LNCaP clone FGC (cell line): ENCODE results near the gene CDIPT.
"Not testable (repeated sequence)": the region's sequence is repeated elsewhere in the genome, so short reads cannot be mapped to it uniquely, and the experiment has no call there.

ENCODE experiments used
- DNase-seq: peaks from one replicate; pipeline ENCODE4 v3.0.0-alpha.2; 2011; ENCODE audit warnings: low read depth
- H3K4me3 ChIP-seq: 2 replicates; pipeline ENCODE4 v1.5.1; 2011; ENCODE audit warnings: mild to moderate bottlenecking, low read depth, low read length, control low read depth
- TF ChIP-seq, protein P1 (sequence below): IDR thresholded peaks from 2 replicates; pipeline ENCODE4 v1.5.1; 2012; ENCODE audit warnings: mild to moderate bottlenecking; ENCODE audit not compliant: control insufficient read depth, insufficient read depth; ENCODE audit errors: extremely low read depth

The CDIPT gene

DNA sequence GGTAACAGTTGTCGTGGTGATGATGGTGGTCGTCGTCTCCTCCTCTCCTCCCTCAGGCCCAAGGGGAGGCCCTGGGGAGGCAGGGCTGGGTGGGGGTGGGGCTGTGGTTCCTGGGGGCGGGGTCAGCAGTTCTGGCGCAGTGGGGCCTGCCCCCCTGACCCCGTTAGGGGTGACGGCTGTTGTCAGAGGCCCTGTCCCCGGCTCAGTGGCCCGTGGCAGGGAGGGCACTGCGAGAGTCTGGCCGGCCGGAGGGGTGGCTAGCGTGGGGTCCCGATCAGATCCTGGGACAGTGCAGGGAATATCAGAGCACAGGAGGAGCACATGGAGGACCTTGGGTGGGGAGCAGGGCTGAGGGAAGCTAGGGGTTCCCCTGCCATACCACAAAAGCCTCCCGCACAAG is 33.8 kb upstream of the CDIPT start:
- TF ChIP-seq, protein P1, sequence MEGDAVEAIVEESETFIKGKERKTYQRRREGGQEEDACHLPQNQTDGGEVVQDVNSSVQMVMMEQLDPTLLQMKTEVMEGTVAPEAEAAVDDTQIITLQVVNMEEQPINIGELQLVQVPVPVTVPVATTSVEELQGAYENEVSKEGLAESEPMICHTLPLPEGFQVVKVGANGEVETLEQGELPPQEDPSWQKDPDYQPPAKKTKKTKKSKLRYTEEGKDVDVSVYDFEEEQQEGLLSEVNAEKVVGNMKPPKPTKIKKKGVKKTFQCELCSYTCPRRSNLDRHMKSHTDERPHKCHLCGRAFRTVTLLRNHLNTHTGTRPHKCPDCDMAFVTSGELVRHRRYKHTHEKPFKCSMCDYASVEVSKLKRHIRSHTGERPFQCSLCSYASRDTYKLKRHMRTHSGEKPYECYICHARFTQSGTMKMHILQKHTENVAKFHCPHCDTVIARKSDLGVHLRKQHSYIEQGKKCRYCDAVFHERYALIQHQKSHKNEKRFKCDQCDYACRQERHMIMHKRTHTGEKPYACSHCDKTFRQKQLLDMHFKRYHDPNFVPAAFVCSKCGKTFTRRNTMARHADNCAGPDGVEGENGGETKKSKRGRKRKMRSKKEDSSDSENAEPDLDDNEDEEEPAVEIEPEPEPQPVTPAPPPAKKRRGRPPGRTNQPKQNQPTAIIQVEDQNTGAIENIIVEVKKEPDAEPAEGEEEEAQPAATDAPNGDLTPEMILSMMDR = no peak
- no peak overlapping the region for H3K4me3 ChIP-seq
- no peak for DNase-seq

DNA sequence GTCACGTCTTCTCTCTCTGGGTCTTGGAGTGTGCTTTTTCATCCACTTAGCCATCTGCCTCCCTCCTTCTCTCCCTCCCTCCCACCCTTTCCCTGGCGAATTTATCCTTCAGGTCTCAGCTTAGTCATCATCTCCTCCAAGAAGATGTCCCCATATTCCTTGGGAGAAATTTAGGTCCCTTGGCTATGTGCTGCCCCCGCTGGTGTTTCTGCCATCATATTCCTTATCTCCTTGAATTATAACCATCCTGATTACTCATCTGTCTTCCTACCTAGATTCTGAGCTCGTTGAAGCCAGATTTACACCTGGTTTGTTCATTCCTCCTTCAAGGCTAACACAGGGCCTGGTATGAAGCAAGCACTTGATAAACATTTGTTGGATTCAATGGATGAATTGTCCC is 31.3 kb upstream of the CDIPT start:
- no peak for DNase-seq
- H3K4me3 ChIP-seq = no peak overlapping the region
- TF ChIP-seq, protein P1 = no peak

DNA sequence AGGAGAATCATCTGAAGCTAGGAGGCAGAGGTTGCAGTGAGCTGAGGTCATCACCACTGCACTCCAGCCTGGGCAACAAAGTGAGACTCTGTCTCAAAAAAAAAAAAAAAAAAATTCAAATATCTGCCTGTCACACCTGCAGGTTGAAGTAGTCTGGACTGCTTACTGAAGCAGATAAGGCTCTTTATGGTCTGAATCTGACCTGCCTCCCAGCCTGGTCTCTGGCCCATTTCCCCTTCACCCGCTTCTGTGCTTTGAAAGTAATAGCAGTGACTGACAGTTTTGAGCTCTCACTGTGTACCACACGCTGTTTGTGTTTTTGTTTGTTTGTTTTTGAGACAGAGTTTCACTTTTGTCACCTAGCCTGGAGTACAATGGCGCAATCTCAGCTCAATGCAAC is 30.5 kb upstream of the CDIPT start:
- DNase-seq = no peak
- H3K4me3 ChIP-seq = no peak overlapping the region
- TF ChIP-seq, protein P1 = no peak

DNA sequence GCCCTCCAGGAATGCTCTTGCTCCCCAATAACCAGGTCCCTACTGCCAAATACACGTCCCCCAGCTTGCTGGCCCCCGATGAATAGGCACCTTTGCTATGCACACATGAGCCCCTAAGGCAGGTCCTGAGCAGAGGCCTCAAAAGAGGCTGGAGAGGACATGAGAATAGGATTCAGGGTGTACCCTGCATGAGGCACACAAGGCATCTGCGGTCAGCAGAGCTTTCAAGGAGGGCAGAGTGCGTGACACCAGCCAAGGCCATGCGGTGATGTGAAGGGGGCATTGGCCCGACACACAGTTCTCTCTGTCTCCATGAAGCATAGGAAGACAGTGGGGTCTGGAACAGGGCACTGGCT is 29.4 kb upstream of the CDIPT start:
- DNase-seq = no peak
- TF ChIP-seq, protein P1 = no peak
- no peak overlapping the region for H3K4me3 ChIP-seq

DNA sequence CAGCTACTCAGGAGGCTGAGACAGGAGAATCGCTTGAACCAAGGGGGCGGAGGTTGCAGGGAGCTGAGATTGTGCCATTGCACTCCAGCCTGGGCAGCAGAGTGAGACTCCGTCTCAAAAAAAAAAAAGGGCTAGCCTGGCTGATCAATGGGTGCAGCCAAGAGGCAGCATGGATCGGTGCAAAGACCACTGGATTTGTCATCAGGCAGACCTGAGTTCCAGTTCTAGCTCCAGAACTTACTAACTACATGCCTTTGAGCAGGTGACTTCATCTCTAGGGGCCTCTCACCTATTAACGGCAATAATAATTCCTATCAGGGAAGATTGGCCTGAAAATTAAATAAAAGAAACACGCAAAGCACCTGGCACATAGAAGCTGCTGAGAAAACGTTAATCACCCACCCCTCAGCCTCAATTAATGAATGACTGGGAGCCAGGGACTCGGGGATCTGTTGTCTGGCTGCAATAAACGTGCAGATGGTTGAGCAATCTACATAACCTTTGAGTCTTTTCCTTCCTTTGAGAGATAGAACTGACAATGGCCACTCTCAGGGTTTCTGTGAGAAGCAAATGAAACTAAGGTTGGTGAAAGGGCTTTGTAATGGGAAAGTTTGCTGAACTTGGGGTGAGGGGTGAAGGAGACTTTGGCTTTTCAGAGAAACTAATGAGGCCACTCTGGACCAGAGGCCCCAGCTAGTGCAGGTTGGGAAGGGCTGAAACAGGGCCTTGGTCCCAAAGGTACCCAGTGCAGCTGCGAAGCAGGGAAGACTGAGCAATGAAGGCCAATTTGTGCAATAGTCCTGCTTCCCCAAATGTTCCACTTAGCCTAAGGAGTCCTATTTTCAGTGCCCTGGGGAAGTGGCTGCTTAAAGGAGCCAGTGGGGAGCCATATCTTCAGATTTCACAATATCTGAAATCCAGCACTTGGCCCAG is 28.8 kb upstream of the CDIPT start:
- DNase-seq = no peak
- TF ChIP-seq, protein P1 = no peak

DNA sequence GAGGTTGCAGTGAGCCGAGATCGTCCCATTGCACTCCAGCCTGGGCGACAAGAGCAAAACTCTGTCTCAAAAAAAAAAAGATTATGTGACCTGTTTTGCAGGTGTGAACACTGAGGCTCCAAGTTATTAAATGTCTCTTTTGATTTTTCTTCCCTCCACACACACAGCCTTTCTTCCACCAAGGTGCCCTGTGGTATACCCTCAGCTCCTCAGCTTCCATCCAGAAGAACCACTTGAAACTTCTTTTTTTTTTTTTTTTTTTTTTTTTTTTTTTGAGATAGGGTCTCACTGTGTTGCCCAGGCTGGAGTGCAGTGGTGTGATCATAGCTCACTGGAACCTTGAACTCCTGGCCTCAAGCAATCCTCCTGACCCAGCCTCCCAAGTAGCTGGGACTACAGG is 26.3 kb upstream of the CDIPT start:
- not testable (repeated sequence) for H3K4me3 ChIP-seq, DNase-seq

More for the DNA sequence above, 28.8 kb upstream of the CDIPT start:
- H3K4me3 ChIP-seq = no peak overlapping the region

DNA sequence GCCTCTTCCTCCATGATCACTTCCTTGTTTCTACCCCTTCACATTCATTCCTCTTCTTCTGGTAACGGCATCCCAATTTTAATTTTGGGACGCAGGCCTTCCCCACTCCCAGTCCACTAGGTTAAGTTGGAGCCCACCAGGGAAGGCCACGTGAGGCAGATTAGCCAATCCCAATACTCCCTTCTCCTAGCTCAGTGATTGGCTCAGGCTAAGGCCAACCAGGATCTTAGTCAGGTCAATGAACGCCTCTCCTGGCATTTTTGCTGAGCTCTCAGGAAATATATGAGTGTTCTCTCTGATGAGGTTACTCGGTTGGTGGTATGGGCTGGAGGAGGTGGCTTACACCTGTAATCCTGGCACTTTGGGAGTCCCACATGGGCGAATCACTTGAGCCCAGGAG is 21.0 kb upstream of the CDIPT start:
- no peak for DNase-seq
- TF ChIP-seq, protein P1 = no peak
- no peak overlapping the region for H3K4me3 ChIP-seq
